ENCODE results near the gene SFRP5. TPM values are rescaled to one million over a fixed set of nuclear protein-coding genes. Genes with fewer than 3 reads are reported as not detected.

The SFRP5 gene, protein sequence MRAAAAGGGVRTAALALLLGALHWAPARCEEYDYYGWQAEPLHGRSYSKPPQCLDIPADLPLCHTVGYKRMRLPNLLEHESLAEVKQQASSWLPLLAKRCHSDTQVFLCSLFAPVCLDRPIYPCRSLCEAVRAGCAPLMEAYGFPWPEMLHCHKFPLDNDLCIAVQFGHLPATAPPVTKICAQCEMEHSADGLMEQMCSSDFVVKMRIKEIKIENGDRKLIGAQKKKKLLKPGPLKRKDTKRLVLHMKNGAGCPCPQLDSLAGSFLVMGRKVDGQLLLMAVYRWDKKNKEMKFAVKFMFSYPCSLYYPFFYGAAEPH
- 1.6 TPM for total RNA-seq

DNA sequence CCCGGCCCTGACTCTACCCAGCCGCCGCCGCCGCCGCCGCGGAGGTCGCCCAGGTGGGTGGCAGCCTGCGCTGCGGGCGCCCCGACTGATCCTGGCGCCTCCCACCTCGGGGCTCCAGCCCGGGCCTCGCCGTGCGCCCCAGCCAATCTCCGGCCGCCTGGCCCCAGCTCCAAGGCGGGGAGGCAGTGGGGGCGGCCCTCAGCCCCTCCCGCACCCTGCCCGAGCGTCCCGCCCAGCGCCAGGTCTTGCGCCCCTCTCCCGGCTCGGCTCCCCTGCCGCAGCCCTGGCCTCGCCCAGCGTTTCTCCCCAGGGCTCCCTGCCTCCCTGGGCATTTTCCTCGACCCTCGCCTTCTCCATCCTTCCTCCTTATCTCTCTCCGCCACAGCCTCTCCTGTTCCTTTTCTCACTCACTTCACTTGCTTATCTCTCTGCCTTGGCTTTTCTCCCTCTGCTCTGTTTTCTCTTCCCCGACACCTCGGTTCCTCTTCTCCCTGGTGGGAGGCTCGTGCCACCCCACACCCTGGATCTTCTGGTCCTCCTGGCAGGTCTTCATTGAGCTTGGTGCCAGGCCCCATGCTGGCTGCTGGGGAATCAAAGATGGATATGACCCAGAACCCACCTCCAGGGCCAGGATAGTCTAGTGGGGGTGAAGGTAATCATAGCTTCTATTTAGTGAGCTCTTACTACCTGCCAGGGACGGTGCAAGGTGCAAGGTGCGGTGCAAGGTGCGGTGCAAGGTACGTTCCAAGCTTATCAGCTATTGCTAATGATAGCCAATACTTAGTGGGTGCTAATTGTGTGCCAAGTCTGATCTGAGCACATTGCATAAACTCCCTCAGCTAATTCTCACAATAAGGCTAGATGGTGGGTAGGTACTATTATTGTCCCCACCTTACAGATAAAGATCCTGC, at the start of gene SFRP5:
Gene SFRP5 (minus strand): TSS at position 87 of the 911 bp plus-strand sequence. CDS start 166 bp downstream, outside the sequence.
- DNase-seq (ENCODE audit: low spot score in 2 of 2) (peak in 1 of 2 donors; percentile 58), FAIRE-seq (no peak)

DNA sequence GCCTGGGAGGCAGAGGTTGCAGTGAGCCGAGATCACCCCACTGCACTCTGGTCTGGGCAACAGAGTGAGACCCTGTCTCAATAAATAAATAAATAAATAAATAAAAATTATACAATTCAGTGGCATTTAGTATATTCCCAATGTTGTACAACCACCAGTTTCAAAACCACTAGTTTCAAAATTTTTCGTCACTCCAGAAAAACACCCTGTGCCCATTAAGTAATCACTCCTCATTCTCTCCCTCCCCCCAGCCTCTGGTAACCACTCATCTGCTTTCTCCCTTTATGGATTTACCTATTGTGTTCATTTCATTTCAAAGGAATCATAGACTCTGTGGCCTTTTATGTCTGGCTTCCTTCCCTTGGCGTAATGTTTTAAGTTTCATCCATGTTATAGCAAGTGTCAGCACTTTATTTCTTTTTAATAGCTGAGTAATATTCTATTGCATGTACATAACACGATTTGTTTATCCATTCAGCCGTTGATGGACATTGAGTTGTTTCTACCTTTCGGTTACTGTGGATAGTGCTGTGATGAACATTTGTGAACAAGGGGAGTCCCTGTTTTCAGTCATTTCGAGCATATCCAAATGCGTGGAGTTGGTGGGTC, 48.4 kb upstream of the SFRP5 start:
- no peak for FAIRE-seq
- DNase-seq (ENCODE audit: low spot score in 2 of 2) = no peak

DNA sequence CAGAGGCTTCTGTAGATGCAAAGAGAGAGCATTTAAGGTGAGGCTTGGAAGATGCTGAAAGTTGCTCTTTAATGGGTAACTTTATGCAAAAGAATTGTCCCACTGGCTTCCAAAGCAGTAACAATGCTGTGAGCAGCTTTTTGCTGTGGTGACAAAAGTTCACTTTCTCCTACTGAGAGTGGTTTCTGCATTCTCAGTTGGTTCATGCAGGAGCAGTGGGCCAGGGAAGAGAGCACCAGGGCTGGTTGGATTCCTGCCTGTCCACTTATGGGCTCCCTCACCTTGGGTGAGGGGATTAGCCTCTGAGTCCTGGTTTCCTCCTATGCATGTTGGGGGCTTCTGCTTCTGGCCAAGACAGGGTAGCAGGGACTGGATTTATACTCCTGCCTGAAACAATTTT, 46.8 kb upstream of the SFRP5 start:
- FAIRE-seq (no peak), DNase-seq (ENCODE audit: low spot score in 2 of 2) (no peak)

DNA sequence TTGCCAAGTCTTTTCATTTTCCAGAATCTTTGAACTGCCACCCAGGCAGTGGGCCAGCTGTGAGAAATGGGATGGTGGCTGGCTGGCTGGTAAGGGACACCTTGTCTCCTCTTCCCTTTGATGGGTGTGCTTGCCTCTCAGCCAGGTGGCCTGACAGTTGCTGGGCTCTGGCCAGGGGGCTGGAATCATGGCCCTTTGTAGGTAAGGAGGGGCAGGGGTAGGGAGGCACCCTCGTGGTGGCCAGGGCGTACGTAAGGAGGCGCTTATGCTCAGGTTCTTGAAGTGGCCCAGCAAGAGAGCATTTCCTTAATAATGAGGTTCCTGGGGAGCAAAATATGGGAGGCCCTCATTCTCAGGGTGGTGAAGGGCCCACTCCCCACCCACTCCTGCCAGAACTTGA, 44.8 kb upstream of the SFRP5 start:
- no peak for DNase-seq (ENCODE audit: low spot score in 2 of 2)
- FAIRE-seq = no peak

DNA sequence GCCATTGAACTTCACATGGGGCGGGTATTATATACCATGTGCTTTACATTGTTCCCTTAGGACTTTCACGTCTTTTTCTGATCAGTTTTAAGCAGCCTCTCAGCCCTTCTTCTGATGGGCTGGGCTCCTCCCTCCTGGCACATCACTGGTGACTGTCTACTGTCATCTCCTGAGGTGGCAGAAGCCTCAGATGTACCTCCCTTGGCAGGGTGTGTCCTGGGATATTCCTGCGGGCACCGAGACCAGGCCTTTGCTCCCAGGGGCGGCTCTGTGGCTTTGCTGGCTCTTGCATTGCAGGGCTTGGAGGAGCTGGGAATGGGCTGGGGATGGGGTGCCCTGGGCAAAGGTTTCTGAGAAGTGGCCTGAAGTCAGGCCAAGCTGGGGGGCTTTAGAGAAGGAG, 43.2 kb upstream of the SFRP5 start:
- no peak for DNase-seq (ENCODE audit: low spot score in 2 of 2)
- no peak for FAIRE-seq

DNA sequence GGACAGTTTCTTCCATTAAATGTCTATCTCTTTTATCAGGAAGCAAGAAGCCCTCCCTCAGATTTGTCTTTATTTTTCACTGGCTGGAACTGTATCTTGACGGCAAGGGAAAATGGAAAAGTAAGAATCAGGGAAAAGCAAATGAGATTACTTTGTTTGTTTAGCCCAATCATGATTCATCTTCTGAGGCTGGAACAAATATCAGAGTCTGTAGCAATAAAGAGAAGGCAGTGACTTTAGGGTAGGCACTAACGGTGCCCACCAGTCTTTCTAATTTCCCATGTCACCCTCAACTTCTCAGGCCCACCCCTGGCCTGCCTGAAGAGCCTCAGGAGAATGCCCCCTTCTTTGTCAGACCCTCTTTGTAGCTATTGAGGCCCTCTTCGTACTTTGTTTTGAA, 41.5 kb upstream of the SFRP5 start:
- no peak for FAIRE-seq
- DNase-seq (ENCODE audit: low spot score in 2 of 2) = no peak

DNA sequence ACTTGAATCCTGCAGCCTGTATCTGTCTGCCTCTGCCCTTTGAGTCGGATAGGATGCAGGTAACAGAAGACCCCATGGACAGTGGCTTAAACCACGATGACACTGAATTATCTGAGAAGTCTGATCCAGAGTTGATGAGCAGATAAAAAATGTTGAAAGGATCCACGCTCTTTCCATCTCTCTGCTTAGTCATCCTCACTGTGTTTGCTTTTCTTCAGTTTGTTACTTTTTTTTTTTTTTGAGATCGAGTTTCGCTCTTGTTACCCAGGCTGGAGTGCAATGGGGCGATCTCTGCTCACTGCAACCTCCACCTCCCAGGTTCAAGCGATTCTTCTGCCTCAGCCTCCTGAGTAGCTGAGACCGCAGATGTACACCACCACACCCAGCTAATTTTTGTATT, 40.9 kb upstream of the SFRP5 start:
- DNase-seq (ENCODE audit: low spot score in 2 of 2) (no peak), FAIRE-seq (no peak)

DNA sequence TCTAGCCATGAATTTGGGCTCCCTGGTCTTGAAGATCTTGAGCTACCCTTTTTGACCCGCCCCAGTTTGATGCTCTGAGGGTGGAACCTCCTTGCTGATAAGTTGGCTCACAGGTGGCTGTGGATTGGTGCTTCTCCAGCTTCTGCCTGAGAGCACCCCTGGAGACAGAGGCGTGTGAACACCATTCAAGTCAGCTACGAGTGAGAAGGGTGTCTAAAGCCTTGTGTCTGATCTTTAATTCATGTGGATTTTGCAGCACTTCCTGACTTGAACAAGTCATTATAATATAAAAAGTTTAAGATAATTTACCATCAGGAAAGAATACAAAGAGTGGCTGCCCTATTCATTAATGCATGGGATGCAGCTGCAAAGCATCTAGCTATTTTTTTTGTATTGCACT, 40.2 kb upstream of the SFRP5 start:
- FAIRE-seq (no peak), DNase-seq (ENCODE audit: low spot score in 2 of 2) (no peak)

DNA sequence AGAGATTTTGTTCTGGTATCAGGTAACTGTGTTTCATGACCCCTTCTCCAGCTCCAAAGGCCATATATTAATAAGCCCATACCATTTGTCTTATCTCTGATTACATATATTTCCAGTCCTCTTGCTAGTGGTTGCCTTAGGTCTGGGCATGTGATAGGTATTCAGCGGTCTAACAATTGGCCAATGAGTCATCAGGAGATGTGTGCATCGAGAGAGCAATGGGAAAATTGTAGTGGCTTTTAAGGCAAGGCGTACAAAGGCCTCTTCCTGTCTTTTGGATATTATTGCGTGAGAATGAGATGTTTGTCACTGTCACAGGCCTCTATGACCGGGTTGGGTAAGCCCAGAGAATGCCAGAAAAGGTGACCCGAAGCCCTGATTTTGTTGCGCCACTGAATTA, 38.6 kb upstream of the SFRP5 start:
- FAIRE-seq (no peak), DNase-seq (ENCODE audit: low spot score in 2 of 2) (no peak)

DNA sequence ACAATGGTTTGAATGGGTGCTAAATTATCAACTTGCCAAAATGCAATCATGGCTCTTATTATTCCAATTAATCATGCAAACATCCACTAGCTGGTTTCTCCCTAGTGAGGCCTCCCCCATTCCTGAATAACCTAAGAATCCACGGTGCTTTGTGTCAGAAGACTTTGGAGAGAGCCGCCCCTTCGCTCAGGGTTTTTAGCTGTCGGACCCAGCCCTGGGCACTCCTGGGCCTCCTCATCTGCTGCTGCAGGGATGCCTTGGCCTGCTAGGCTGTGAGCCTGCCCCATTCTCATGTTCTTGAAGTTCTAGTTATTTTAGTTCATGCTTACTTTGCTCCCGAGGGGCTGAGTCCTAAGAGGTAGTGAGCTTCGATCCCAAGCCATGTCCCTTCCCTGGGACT, 34.1 kb upstream of the SFRP5 start:
- FAIRE-seq (no peak), DNase-seq (ENCODE audit: low spot score in 2 of 2) (no peak)

DNA sequence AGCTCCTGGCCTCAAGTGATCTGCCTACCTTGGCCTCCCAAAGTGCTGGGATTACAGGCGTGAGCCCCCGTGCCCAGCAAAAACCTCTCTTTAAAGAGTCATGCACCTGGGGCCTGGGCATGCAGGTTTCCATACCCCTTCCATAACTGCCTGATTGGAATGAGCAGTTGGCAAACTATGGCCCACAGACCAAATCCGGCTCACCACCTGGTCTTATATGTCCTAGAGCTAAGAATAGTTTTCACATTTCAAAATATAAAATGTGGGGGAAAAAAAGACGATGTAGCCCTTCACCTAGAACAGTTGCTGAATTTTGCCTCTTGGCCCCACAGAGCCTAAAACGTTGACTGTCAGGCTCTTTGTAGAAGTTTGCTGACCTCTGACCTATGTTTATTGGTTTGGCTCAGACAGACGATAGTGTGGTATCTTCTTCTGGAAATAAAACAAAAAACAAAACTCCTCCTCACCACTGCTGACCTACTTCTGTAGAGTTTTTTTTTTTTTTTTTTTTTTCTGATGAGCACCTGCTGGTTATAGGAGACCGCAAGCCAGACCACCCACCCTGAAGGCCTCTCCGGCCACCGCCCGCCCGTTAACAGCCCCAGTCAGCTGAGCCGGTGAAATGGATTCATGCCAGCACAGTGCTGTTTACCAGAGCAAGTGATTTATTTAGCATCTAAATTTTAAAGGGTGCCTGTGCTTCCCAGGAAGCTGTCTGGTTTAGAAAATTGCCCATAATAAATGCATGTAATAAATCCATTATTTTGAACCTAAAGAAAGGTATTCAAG, 33.5 kb upstream of the SFRP5 start:
- FAIRE-seq (no peak), DNase-seq (ENCODE audit: low spot score in 2 of 2) (no peak)

DNA sequence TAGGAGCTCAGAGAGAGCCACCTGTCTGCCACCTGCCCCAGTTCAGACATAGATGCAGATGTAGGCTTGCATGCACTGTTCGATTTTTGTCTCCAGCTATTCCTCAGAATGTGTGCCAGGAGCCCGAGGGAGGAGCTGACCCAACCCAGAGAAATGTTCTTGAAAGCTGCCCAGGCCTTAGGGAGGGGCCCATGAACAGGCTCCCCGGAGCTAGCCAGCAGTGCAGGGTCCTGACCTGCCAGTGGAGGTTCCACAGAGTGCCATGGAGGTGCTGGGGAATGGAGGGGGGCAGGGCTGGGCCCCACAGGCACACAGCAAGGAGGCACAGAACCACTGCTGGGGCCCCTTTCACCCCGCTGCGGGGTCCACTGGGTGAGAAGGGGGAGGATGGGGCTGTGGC, 29.6 kb upstream of the SFRP5 start:
- FAIRE-seq (no peak), DNase-seq (ENCODE audit: low spot score in 2 of 2) (no peak)

DNA sequence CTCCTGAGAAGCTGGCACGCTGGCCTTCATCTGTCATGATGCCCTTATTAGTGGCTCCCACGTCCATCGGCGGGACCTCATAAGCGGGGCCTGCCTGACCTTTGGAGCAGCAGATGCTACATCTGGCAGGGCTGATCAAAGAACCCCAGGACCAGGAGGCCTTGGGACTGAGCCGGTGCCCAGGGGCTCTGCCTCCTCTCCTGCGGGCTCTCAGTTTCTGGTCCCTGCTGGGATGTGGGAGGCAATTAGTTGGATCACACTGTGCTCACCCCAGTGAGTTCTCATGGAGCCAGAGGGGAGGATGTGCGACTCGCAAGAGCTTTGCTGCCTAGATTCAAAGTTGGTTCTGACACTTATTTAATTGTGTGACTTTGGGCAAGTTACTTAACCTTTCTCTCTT, 28.7 kb upstream of the SFRP5 start:
- DNase-seq (ENCODE audit: low spot score in 2 of 2) (no peak), FAIRE-seq (no peak)

DNA sequence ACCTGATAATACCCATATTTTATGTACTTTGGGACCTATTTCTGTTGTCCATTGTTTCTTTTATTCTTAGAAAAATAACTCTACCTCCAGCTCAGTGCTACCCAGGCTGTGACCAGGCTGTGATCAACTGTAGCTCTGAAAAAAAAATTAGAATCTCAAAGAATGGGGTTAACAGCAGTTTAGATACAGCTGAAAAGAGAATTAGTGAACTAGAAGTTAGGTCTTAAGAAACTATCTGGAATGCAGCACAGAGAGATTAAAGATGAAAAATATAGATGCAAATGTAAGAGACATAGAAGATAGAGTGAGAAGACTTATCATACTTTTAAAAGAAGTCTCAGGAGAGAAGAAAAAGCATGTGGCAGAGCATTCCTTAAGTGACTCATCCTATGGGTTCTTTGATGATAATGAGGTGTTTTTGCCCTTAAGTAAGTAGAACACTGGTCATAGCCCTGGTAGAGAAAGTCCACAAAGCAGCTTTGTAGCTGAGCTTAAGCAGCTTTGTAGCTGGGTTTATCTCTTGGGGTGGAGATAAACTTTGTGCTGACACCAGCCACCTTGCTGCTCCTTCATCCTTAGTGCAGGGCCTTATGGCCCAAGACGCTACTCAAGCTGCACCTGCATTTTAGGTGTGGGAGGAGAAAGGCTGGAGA, 27.3 kb upstream of the SFRP5 start:
- DNase-seq (ENCODE audit: low spot score in 2 of 2) (no peak), FAIRE-seq (no peak)

DNA sequence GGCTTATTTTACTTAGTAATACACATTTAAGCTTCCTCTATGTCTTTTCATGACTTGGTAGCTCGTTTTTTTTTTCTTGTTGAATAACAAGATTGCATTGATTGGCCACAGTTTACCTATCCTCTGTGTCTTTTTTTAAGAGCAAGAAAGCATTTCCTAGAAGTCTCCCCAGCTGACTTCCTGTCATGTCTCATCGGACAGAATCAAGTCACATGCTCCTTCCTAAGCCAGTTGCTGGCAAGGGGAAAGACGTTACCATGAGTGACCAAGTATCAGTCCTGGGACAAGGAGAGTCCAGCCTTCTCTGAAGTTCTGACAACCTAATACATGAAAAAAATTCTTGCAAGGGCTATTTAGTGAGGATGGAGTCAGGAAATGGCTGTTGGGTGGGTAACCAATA, 24.9 kb upstream of the SFRP5 start:
- DNase-seq (ENCODE audit: low spot score in 2 of 2) = no peak
- FAIRE-seq = no peak

DNA sequence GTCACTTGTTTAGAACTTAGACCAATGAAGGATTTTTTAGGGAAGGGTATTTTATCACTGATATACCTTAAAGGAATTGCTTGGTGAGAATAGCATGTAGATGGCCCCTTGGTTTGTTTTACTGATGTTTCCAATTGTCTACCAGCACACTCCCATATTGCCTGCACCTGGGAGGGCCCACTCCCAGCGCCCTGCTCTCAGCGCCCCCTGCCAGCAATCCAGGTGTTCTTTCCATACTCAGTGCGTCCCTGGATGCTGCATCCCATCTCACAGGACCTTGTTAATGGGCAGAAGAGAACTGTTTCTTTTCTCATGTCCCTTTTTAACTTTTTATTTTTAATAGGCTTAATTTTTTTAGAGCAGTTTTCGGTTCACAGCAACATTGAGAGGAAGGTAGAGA, 24.1 kb upstream of the SFRP5 start:
- FAIRE-seq (no peak), DNase-seq (ENCODE audit: low spot score in 2 of 2) (no peak)

DNA sequence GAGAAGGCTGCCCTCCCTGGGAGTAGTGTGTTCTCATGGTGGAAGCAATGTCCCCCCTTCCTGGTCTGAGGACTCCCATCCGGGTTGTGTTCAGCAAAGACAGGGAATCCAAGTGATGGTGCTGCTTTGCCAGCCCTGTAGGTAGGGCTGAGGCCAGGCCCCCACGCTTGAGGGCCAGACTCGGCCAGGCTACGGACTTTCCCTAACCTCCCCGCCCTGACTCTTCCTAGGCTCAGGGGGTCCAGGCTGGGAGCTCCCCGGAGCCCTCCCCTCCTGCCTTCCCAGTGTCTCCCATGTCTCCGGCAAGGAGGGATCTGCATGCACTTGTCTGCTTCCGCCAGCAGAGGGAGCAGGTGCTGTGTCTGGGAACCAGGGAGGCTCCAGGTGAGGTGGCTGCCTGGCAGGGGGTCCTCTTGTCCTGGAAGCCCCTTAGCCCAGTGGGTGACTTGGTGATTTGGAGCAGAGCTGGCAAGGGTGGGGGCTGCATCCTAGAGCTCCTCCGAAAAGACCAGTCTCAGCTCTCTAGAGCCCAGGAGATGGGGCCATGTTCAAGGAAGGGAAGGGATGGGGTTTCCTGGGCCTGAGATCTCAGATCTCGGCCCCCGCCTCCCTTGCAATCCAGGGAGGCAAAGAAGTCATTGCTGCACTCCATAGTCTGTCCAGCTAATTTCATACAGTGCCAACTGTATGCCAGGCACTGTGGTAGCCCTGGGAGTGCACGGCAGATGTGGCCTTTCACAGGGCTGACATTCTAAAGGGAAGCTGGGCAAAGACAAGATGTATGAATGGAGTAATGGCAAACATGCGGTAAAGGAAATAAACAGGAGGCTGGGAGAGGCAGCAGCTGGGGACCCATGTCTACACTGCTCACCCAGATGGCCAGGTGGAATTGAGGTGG, 20.3 kb upstream of the SFRP5 start:
- FAIRE-seq = no peak

DNA sequence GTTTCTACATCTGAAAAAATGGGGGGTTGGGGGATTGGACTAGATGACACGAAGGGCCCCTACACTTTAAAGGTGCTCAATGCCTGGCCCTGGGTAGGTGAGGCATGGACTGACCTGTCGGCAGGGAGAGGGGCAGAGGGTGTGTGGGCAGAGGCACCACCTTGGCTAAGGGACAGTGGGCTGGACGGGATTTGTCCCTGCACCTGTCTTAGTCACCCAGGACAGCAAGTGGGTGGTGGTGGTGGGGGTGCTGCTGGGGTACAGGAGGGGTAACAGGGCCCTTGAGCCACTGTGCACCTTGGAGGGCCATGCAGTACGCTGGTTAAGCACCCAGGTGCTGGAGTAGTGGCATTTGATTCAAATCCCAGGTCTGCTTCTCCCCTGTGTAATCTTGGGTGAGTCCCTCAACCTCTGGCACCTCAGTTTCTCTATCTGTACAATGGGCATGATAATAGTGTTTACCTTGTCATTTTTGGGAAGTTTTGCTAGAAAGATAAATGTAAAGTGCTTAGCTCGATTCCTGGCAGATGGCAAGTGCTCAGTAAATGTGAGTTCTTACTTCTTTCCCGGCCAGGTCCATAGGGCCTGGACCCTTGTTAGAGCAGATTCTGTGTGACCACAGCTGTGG, 18.1 kb upstream of the SFRP5 start:
- DNase-seq (ENCODE audit: low spot score in 2 of 2) = no peak
- FAIRE-seq = no peak

More for the DNA sequence above, 20.3 kb upstream of the SFRP5 start:
- peak in 1 of 2 donors; percentile 75 for DNase-seq (ENCODE audit: low spot score in 2 of 2)
